HG03159 (cell line): ENCODE measurements around the gene CEP85L.
A peak's percentile ranks its signal among the peaks of the same experiment; 100 is the strongest.

ENCODE experiments used
- ATAC-seq: cut with Tn5 transposase; IDR thresholded peaks from one replicate; pipeline ENCODE4 v1.9.1; 2021; ENCODE audit warnings: mild to moderate bottlenecking, moderate library complexity; ENCODE audit not compliant: unreplicated experiment

The CEP85L gene

DNA sequence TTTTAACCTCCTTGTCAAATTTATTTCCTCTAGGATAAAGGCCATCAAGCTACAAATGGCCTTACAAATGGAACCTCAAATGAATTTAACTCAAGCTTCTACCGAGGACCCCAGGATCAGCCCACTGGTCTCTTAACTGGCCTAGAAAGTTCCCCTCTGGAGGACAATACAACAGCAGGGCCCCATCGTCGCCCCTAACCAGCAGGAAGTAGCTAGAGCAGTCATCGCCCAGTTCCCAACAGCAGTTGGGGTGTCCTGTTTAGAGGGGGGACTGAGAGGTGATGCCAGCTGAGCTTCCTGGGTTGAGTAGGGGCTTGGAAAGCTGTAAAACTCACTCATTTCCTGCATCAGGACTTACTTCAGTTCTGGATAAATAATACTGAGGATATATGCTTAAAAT is 25.6 kb downstream of the CEP85L start:
- ATAC-seq = no peak

DNA sequence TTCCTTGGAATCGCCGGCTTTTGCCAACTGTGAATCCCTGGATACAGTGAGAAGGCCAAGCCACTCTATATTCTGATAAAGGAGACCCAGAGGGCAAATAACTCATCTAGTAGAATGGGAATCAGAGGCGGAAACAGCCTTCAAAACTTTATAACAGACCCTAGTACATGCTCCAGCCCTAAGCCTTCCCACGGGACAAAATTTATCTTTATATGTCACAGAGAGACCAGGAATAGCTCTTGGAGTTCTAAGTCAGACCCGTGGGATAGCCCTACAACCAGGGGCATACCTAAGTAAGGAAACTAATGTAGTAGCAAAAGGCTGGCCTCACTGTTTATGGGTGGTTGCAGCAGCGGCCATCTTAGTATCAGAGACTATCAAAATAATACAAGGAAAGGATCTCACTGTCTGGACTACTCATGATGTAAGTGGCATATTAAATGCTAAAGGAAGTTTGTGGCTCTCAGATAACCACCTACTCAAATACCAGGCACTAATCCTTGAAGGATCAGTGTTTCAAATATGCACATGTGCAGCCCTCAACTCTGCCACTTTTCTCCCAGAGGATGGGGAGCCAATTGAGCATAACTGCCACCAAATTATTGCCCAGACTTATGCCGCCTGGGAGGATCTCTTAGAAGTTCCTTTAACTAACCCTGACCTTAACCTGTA is 29.5 kb downstream of the CEP85L start:
- no peak for ATAC-seq

DNA sequence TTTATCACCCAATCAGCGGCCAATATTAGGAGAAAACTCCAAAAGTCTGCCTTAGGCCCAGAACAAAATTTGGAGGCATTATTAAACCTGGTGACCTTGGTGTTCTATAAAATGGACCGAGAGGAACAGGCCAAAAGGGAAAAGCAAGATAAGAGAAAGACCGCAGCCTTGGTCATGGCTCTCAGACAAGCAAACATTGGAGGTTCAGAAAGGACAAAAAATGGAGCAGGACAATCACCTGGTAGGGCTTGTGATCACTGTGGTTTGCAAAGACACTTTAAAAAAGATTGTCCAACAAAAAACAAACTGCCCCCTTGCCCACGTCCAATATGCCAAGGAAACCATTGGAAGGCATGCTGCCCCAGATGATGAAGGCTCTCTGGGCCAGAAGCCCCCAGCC is 31.2 kb downstream of the CEP85L start:
- no peak for ATAC-seq

DNA sequence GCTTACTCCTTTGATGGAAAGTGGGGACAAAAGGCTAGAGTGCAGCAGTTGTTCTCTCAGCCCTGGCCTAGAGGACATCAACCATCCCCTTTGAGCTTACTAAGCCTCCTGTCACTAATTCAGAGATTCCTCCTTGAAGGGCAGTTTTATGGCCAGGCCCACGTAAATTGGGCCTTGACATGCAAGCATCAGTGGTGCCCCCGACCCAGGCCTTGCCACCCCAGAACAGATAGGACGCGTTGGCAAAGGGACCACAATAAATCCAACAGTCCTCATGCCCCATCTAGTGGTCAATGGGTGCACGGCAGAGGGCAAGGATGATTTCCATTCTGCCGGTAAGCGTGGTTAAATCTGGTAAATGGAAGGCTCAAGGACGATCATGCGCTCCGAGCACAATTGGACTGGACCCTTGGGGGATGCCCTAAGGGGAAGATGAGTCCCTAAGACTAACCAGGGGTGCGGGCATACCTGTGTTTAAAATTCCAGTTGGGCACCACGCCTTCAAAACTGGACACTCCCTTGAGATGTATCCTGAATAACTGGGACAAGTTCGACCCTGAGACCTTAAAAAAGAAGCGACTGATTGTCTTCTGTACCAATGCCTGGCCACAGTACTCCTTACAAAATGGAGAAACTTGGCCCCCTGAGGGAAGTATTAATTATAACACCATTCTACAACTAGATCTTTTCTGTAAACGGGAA is 32.6 kb downstream of the CEP85L start:
- ATAC-seq = peak; percentile 93

DNA sequence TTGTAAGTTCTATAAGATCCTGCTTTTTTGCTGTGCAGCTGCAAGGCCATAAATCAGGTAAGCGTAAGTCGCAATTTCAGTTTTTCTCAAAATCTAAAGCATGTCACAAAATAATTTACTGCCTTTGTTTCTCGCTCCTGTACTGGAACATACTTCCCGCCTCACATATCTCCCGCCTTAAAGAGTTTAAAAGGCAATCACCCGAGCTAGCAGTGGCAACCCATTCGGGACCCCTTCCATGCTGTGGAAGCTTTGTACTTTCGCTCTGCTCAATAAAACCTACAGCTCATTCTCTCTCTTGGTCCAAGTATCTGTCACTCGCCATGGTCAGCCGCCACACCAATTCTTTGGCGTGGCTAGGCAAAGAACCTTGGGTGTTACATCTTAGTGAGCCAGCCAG is 34.0 kb downstream of the CEP85L start:
- ATAC-seq = no peak

DNA sequence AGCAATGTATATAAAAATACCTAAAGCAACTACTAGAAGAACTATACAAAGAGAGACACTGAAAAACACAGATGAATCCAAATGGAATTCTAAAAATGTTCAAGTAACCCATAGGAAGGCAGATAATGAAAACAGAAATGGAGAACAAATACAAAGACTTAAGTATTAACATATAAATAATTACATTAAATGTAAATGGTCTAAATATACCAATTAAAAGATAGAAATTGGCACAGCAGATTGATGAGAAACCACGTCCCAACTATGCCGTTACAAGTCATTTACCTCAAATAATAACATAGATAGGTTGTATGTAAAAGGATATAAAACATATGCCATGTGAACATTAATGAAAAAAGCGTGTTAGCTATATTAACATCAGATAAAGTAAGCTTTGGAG is 40.1 kb downstream of the CEP85L start:
- no peak for ATAC-seq

DNA sequence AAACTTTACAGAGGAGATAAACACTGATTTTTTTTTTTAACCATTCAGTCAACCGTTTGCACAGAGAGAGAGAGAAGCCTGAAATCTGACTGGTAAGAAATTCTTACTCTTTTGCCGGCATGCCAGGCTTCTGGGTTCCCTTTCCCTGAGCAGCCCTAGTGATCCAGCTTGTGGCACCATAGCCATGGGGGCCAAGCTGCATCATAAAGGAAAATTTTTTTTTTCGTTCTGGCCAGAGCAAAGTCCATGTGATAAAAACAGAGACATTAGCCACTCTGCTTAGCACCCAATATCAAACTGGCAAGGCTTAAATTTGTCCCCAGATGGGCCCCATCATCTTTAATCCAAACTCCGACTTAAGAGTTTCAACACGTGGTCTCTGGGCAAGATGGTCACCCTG is 44.5 kb downstream of the CEP85L start:
- ATAC-seq = no peak

DNA sequence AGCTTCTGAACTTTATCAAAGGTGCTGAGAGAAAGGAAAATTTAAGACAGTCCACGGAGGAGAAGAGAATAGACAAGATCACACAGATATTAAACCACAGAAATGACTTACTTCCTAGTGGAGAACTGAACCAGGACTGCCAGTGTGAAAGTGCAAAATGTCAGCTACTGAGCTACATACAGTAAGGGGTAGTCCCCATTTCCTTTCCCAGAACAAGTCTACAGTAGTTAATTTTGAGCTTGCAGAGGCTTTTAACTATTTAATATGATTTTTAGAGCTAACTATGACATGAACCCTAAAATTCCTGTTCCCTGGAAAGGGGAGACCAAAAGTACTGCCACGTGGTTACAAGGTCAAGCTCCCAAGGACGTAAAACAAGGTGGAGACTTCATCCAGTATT is 45.1 kb downstream of the CEP85L start:
- ATAC-seq = no peak

DNA sequence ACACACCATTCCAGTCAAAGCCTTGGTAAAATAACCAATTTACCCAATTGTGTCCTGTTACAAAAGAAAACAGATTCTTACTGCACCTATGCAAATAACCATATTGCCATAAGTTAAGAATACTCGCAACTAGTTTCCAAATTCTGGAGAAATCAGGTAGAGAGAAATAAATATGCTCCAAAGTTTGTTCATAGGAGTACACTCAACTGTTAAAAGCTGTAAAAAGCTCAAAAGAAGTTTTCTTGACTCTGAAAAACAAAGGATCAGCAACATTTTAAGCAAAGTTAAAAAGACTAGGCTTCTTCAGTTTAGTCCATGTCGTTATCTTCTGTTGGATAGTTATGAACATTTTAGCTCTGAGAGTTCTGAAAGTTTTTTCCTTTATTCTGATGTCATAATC is 48.0 kb downstream of the CEP85L start:
- ATAC-seq = no peak

DNA sequence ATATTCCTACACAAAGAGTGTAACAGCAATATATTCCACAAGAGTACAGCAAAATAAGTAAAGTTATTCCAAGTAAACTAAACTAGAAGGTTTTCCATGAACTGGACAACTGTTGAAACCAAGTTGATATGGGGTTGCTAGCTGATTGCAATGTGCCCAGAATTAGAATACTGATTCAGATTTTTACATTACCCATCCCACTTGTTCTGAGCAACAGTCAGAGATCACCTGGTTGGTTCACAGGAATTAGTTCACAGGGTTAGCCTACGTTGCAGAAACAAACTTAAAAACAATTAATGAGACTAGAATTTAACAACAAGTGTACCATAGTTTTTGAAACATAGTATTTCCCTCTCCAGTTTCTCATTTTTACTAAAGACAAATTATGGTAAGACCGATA is 49.1 kb downstream of the CEP85L start:
- no peak for ATAC-seq

DNA sequence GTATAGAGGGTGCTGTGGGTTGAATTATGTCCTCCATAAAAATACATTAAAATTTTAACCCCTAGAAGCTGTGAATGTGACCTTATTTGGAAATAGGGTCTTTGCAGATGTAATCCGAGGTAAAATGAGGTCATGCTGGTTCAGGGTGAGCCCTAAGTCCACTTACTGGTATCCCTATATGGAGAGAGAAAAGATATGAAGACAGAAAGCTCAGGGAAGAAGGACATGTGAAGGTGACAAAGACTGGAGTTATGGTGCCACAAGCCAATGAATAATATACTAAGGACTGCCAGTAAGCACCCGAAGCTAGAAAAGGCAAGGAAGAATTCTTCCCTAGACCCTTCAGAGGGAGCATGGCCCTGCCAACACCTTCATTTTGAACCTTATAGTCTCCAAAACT is 53.1 kb downstream of the CEP85L start:
- no peak for ATAC-seq

DNA sequence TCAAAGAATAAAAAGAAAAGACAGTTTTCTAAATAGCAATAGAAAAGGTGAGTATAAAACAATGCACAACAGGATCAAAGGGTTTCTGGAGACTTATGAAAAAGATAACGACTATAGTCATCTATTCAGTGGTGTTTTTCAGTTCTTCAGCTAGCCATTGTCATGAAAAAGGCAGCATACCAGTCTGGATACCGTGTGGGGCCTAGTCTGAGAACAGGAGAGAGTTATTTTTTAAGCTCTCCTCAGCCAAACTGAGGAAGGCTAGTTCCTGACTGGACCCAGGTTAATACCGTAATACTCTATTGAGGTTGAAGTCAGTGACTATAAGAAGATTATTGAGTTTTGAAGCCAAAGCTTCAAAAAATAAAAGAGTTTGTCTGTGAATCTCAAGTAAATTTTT is 53.8 kb downstream of the CEP85L start:
- ATAC-seq = no peak

DNA sequence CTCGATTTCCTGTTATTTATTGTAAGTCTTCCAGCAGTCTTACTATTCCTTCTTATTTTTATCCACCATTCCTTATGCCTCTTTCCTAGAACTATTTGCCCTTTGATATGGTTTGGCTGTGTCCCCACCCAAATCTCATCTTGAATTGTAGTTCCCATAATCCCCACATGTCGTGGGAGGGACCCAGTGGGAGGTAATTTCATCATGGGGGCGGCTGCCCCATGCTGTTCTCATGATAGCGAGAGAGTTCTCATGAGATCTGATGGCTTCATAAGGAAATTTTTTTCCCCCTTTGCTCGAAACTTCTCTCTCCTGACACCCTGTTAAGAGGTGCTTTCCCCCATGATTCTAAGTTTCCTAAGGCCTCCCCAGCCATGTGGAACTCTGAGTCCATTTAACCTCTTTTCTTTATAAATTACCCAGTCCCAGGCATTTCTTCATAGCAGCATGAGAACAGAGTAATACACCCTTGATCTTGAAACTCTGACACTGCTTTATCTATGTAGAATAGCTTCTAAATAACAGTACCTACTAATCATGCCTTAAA is 54.5 kb downstream of the CEP85L start:
- ATAC-seq = no peak

DNA sequence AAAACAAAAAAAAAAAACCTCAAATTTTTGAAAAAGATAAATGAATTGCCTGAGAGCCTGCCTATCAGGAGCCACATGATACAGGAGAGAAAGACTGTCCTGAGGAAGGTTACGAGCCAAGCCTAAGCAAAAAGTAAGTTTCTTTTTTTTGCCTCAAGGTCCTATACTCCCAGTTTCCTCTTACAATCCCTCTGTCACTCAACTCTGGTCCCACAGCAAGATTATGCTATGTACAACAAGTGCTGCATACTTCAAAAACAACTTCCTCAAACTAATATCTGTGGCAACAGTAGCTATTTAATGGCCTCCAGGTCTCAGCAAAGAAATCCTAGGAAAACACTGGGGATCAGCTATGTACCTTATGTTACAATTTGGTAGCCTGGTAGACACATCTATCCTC is 56.5 kb downstream of the CEP85L start:
- no peak for ATAC-seq

DNA sequence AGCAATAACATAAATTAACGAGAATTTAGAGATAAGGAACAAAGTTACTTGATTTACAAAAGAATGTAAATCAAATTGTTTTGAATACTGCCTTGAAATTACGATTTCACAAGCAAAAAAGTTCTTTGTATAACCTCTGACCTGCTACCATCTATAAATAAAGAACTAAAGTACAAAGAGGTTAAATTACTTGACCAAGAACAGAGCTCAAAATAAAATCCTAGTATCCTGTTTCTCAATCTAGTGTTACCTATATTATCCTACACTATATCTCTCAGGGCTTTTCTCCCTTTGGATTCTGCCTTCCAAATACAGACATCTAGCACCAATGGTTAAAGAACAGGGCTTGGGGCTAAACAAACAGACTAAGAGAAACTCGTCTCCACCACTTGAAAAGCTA is 59.5 kb downstream of the CEP85L start:
- no peak for ATAC-seq

DNA sequence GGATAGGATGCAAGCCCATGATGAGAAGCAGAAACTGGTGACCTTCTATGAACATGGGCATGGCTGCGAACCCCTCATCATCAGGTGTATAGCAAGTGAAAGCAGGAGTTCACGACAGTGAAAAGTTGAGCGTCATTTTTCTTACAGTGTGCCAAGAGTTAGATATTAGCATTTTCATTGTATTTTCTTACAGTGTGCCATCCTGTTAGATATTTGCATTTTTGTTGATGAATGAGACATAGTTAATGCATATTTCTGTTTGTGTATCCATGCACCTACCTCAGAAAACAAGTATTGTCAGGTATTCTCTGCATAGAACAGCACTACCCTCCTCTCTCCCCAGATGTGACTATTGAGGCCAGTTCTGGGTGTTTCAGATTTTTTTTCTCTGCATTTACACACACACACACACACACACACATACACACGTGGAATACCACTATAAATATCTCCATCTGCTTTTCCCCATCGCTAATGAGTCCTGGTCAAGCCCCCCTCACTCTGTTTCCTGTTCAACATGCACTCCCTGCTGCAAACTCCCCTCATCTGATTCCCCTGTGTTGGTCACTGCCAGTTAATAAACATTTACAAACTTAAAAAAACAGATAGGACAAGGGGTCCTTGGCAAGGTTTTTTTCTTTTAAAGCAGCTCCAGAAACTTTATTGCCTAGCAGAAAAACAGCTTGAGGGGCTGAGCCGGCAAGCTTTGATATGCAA is 61.6 kb downstream of the CEP85L start:
- no peak for ATAC-seq

DNA sequence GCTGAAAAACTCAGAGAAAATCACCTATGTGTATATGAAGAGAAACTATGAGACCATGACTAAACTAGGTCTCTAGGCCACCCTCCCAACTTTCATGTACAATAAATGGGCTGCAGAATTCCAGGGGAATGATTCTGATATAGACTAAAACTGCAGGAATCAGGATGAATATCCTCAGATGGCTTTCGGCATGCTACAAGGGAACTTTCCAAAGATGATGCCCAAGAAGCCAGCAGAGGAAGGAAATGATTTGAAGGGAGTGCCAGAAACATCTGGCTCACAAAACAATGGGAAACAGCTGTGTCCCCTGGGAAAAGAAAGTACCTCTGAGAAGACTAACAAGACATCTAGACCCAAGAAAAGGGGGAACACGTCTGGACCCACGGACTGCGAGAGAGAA is 62.2 kb downstream of the CEP85L start:
- ATAC-seq = no peak

DNA sequence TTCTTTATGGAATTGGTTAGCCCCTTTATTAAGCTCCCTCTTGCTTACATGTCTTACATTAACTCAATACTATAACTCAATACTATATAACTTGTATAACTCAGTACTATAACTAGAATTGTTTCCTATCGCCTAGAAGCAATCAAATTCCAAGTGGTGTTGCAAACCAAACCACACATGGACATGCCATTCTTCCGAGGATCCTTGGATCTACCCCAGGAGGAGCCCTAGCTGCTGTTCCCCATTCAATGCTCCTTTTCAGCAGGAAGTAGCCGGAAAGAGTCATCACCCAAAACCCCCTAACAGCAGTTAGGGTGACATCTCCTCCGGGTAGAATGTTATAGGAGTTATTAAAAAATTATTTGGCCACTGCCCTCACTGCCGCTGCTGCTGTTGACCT is 62.8 kb downstream of the CEP85L start:
- no peak for ATAC-seq

DNA sequence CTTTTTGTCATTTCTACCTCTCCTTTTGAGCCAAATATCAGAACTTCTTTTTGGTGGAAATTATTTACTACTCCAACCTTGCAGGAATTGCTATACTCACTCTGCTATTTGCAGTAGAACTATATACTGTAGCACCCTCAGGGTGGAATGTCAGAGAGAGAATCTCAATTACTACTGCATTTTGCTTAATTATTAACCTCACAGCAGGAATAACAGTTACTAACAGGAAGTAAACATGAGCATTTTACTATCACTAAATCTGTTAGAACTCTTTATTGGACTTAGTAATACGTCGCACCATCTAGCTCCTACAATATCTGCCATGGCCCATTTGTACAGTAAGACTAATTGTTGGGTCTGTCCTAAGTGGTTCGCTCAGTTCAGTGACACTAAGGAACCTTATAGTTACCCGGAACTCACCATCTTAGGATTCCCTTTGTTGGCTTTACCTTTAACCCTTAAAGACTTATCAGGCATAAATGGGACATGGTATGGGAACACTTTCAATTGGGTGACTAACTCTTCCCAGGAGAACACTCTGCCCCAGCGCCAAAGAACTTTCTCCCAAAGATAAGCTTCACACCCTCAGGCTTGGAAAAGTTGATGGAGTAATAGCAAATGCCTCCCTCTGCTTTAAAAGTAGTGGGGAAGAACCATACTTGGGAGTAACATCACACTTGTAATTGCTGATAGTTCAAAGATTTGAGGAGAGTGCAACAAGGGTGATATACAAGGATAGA is 64.5 kb downstream of the CEP85L start:
- no peak for ATAC-seq

DNA sequence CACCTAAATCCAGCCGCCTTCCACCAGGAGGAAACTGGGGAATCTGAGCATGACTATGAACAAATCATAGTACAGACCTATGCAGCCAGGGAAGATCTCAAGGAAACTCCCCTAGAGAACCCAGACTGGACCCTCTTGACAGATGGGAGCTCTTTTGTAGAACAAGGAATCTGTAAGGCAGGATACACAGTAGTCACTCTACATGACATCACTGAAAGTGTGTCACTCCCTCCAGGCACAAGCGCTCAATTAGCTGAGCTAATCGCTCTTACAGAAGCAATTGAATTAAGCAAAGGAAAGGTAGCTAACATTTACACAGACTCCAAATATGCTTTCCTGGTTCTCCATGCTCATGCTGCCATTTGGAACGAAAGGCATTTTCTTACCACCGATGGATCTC is 66.5 kb downstream of the CEP85L start:
- ATAC-seq = no peak

DNA sequence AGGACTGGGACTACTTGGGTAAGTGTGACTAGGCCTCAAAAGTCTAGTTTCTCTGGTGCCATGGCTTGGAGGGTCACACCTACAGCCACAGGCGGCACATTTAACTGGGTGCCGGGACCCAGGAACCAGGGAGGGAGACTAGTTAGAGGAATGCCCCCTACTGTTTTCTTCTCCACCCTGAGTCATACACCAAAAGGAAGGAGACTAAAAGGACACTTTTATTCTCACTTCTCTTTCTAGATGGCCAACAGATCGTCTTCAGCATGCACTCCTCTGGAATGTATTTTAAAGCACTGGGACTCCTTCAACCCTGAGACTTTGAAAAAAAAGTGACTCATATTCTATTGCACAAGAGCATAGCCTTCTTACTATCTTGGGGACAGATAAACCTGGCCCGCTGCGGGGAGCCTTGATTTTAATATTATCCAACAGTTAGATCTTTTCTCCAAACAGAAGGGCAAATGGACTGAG is 69.9 kb downstream of the CEP85L start:
- ATAC-seq = no peak
